Naive thymus-derived CD4-positive, alpha-beta T cell (primary cell): Measurements from ENCODE around the gene DNAJB13. TPM values are rescaled to one million over a fixed set of nuclear protein-coding genes. Genes with fewer than 3 reads are reported as not detected.

Experiments
- ATAC-seq: fragments of 150-1000 bp; cut with Tn5 transposase; 2 replicates; pipeline ENCODE4 v1.10.0; 2021; ENCODE audit warnings: mild to moderate bottlenecking, moderate library complexity
- CTCF ChIA-PET: fragments of 350-600 bp; sonication (Branson Sonifier 250); formaldehyde crosslinking; loops from one replicate; lab custom pipeline; 2021; ENCODE audit warnings: antibody characterized with exemption; lab: Charles Lee
- POLR2A ChIA-PET: fragments of 350-600 bp; sonication (Branson Sonifier 250); formaldehyde crosslinking; loops from one replicate; lab custom pipeline; 2021; ENCODE audit warnings: antibody characterized with exemption, inconsistent platforms; lab: Charles Lee
- DNase-seq, 9 donors: peaks; one replicate each; pipeline versions ENCODE4 v3.0.0 to v3.0.0-alpha.2; 2020 to 2022; ENCODE audit warnings: mixed read lengths in 1 of 9
- H3K27ac ChIP-seq: one replicate; pipeline ENCODE4 v1.7.0; 2013; ENCODE audit warnings: mild to moderate bottlenecking, low read depth, low read length, moderate library complexity
- H3K27me3 ChIP-seq, 2 donors: one replicate each; pipeline ENCODE4 v1.7.0; 2013; ENCODE audit warnings: low read length in 2 of 2, mild to moderate bottlenecking in 2 of 2, moderate library complexity in 2 of 2; ENCODE audit not compliant: control insufficient read depth in 2 of 2, insufficient read depth in 2 of 2
- H3K36me3 ChIP-seq, 3 experiments: 1 replicate in 2 of 3; 2 replicates in 1 of 3; pipeline ENCODE4 v1.7.0; 2013; ENCODE audit warnings: low read length in 3 of 3, mild to moderate bottlenecking in 3 of 3, moderate library complexity in 1 of 3; ENCODE audit not compliant: insufficient read depth in 3 of 3, control insufficient read depth in 2 of 3
- H3K4me1 ChIP-seq, 2 donors: one replicate each; pipeline ENCODE4 v1.7.0; 2013; ENCODE audit warnings: low read length in 2 of 2, mild to moderate bottlenecking in 2 of 2, moderate library complexity in 1 of 2; ENCODE audit not compliant: control insufficient read depth in 2 of 2, insufficient read depth in 2 of 2
- H3K4me3 ChIP-seq: 2 replicates; pipeline ENCODE4 v1.7.0; 2013; ENCODE audit warnings: mild to moderate bottlenecking, low read length
- H3K9me3 ChIP-seq, 3 experiments: 1 replicate in 2 of 3; 2 replicates in 1 of 3; pipeline ENCODE4 v1.7.0; 2013; ENCODE audit warnings: low read length in 3 of 3; ENCODE audit not compliant: control insufficient read depth in 2 of 3
- H3K27ac Mint-ChIP-seq, 9 donors: one replicate each; pipeline ENCODE4 v1.8.0; 2020 to 2022; ENCODE audit warnings: mixed read lengths in 9 of 9, mild to moderate bottlenecking in 8 of 9, moderate library complexity in 5 of 9, inconsistent platforms in 2 of 9
- H3K27me3 Mint-ChIP-seq, 5 donors: one replicate each; pipeline ENCODE4 v1.8.0; 2021 to 2022; ENCODE audit warnings: mixed read lengths in 5 of 5, mild to moderate bottlenecking in 1 of 5
- H3K36me3 Mint-ChIP-seq, 5 donors: one replicate each; pipeline ENCODE4 v1.8.0; 2020 to 2022; ENCODE audit warnings: mixed read lengths in 5 of 5, mild to moderate bottlenecking in 3 of 5, inconsistent platforms in 1 of 5
- H3K4me1 Mint-ChIP-seq, 7 donors: one replicate each; pipeline ENCODE4 v1.8.0; 2020 to 2022; ENCODE audit warnings: mixed read lengths in 7 of 7, mild to moderate bottlenecking in 3 of 7, inconsistent platforms in 1 of 7
- H3K4me3 Mint-ChIP-seq, 10 donors: one replicate each; pipeline ENCODE4 v1.8.0; 2020 to 2022; ENCODE audit warnings: mild to moderate bottlenecking in 10 of 10, mixed read lengths in 10 of 10, moderate library complexity in 6 of 10, inconsistent platforms in 2 of 10
- H3K9me3 Mint-ChIP-seq, 11 donors: one replicate each; pipeline ENCODE4 v1.8.0; 2020 to 2022; ENCODE audit warnings: mixed read lengths in 11 of 11, mild to moderate bottlenecking in 4 of 11, inconsistent platforms in 1 of 11, moderate library complexity in 1 of 11
- intact Hi-C, 2 donors: fragments of 100-400 bp; cut with micrococcal nuclease; formaldehyde crosslinking; loops; one replicate each; pipeline ENCODE4 v1.15.1; 2023
- polyA plus RNA-seq, 2 donors: library from polyadenylated mRNA; unstranded; fragments of 300-500 nt; fragmentation: Illumina TruSeq; gene quantifications; one replicate each; pipeline ENCODE4 v1.2.3, GENCODE V29; 2021
- total RNA-seq, 6 experiments: library from RNA in 5 of 6; stranded (reverse) in 5 of 6; gene quantifications; 1 replicate in 5 of 6; 2 replicates in 1 of 6; pipeline ENCODE4 v1.2.3 and lab custom pipeline; 2021 to 2026

DNAJB13 gene
- total and polyA plus RNA-seq, 7 experiments from 2014 or later = 0.19 to 0.73 (median 0.44) TPM; not detected in 1

DNA sequence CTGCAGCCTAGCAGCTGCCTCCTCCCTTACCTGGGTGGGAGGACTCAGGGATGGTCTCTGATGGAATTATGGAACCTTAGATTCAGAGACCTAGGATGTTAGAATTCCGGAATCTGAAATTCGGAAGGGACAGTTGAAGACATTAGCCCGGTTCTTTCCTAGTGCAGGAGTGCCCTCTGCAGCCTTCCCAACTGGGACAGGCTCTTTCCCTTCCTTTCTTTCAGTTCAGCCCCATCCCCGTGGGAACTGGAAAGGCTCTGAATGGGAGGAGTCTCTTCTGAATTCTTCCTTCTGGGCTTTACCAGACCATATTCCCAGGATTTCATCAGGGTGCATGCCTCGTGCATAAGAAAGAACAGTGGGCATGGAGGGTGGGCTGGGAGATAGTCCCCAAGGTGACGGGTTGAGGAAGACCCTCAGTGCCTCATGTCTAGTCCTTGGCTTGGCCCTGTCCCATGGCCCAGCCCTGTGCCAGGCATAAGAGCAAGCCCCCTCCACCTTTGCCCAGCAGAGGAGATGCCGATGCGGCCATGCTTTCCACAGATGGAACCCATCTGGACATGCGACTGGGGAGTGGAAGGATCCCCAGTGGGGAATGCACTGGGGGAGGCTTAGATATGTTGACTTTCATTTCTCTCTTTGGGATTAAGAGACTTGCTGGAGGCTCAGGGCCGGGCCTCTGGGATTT lies 14.4 kb downstream of the DNAJB13 start:
- intact Hi-C loops = loop anchor here (2.0 to 10.0 kb wide), 5 partner anchors 30 to 290 kb away; no protein-coding TSS in a partner anchor
- H3K9me3 Mint-ChIP-seq = peaks cover 0 to 4% (median 0%) of the 10 kb centered on the region in 11 donors
- ChIA-PET POLR2A (interaction anchor here (0.6 to 26.2 kb wide), 9 partner anchors 9 to 206 kb away, joined by 3 to 1403 read pairs (median 4); partner anchors contain the start of genes C2CD3, PPME1, UCP2 and UCP3), CTCF (interaction anchor here (0.6 to 6.6 kb wide), 7 partner anchors 16 to 136 kb away, joined by 3 to 50 read pairs (median 10); partner anchors contain the start of gene UCP2)
- H3K4me1 Mint-ChIP-seq = peaks cover 29 to 56% (median 43%) of the 10 kb centered on the region in 7 donors
- no peak for ATAC-seq
- peak overlapping the region in 8 of 9 donors; percentile 36 to 86 (median 74) for H3K27ac Mint-ChIP-seq
- Histone ChIP-seq H3K27ac (no peak overlapping the region), H3K9me3 (no peaks in the 10 kb centered on the region), H3K27me3 (no peaks in the 10 kb centered on the region), H3K36me3 (no peaks in the 10 kb centered on the region), H3K4me3 (no peak overlapping the region), H3K4me1 (peaks cover 40 to 50% of the 10 kb centered on the region in 2 donors)
- H3K4me3 Mint-ChIP-seq = peak overlapping the region in 5 of 10 donors; percentile 18 to 59 (median 47)
- peaks cover 0 to 2% (median 0%) of the 10 kb centered on the region in 5 donors for H3K36me3 Mint-ChIP-seq
- DNase-seq = no peak
- no peaks in the 10 kb centered on the region for H3K27me3 Mint-ChIP-seq

DNA sequence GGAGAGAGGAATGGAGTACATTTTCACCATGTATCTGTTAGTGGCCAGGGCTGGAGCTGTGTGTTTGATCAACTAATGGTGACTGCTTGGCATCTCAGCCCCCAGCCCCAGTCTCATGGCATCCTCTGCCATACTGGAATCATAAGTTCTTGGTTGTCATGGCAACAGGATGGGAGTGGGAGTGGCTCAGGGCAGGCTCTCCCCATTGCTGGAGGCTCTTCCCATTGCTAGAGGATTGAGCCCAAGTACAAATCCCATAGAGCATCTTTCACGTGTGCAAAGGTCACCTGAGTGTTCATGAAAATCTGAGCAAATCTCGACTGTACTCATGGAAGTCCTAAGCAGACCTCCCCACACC lies 14.9 kb downstream of the DNAJB13 start:
- Histone ChIP-seq H3K27ac (peak overlapping the region; percentile 44), H3K4me1 (peaks cover 46 to 54% of the 10 kb centered on the region in 2 donors), H3K27me3 (no peaks in the 10 kb centered on the region), H3K4me3 (no peak overlapping the region), H3K36me3 (no peaks in the 10 kb centered on the region), H3K9me3 (no peaks in the 10 kb centered on the region)
- Mint-ChIP-seq H3K27me3 (no peaks in the 10 kb centered on the region), H3K27ac (peak overlapping the region in 8 of 9 donors; percentile 19 to 91 (median 75)), H3K9me3 (peaks cover 0 to 4% (median 0%) of the 10 kb centered on the region in 11 donors), H3K36me3 (peaks cover 0 to 2% (median 0%) of the 10 kb centered on the region in 5 donors), H3K4me3 (peak overlapping the region in 2 of 10 donors; percentile 10 to 17), H3K4me1 (peaks cover 32 to 62% (median 46%) of the 10 kb centered on the region in 7 donors)
- no peak for ATAC-seq
- ChIA-PET CTCF (interaction anchor here (1.2 to 6.6 kb wide), 6 partner anchors 14 to 123 kb away, joined by 3 to 50 read pairs (median 9); no protein-coding TSS in a partner anchor), POLR2A (interaction anchor here (0.6 to 26.2 kb wide), 6 partner anchors 25 to 205 kb away, joined by 3 to 1403 read pairs (median 4); partner anchors contain the start of genes C2CD3, PPME1, UCP2 and UCP3)
- intact Hi-C loops = loop anchor here (2.0 to 10.0 kb wide), 5 partner anchors 29 to 289 kb away; no protein-coding TSS in a partner anchor
- no peak for DNase-seq

DNA sequence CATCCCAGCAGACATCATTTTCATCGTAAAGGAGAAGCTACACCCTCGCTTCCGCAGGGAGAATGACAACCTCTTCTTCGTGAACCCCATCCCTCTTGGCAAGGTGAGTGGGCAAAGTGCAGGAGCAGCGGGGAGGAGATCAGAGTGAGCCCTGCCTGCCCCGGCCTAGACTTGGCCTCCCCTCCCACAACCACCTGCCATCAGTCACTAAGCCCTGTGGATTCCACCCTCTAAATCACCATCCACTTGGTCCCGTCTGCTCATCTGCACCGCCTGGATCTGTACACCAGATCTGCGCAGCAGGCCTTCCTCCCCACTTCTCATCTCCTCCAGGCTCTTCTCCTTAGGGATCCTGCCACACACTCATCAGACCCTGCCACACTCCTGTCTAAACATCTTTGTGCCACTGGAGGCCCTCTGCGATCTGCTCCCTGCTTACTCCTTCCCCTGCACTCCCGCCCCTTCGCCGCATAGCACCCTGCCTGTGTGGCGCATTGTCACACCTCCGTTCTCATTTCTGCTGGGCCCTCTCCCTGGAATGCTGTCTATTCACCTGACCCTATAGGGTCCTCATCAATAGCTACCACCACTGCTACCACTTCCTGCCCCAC lies 17.6 kb downstream of the DNAJB13 start:
- DNase-seq (no peak), ATAC-seq (no peak)
- POLR2A ChIA-PET = interaction anchor here (1.5 to 26.2 kb wide), 4 partner anchors 23 to 48 kb away, joined by 4 to 1403 read pairs (median 106); partner anchors contain the start of genes UCP2 and UCP3
- H3K4me3 Mint-ChIP-seq = peak overlapping the region in 9 of 10 donors; percentile 2 to 79 (median 57)
- peaks cover 0 to 5% (median 0%) of the 10 kb centered on the region in 5 donors for H3K36me3 Mint-ChIP-seq
- no peaks in the 10 kb centered on the region for H3K27me3 ChIP-seq
- peaks cover 47 to 89% (median 69%) of the 10 kb centered on the region in 7 donors for H3K4me1 Mint-ChIP-seq
- CTCF ChIA-PET = interaction anchor here (1.4 to 6.6 kb wide), 3 partner anchors 11 to 66 kb away, joined by 3 to 50 read pairs (median 9); no protein-coding TSS in a partner anchor
- H3K4me3 ChIP-seq = no peak overlapping the region
- H3K27ac ChIP-seq = peak overlapping the region; percentile 73
- H3K27me3 Mint-ChIP-seq = no peaks in the 10 kb centered on the region
- peak overlapping the region; percentile 56 to 100 (median 98) for H3K27ac Mint-ChIP-seq
- peaks cover 69 to 80% of the 10 kb centered on the region in 2 donors for H3K4me1 ChIP-seq
- peaks cover 0 to 4% (median 0%) of the 10 kb centered on the region in 11 donors for H3K9me3 Mint-ChIP-seq
- intact Hi-C loops = loop anchor here in 1 of 2 donors (10.0 kb wide), 1 partner anchor 266 kb away; no protein-coding TSS in a partner anchor
- no peaks in the 10 kb centered on the region for H3K9me3 ChIP-seq
- no peaks in the 10 kb centered on the region for H3K36me3 ChIP-seq

DNA sequence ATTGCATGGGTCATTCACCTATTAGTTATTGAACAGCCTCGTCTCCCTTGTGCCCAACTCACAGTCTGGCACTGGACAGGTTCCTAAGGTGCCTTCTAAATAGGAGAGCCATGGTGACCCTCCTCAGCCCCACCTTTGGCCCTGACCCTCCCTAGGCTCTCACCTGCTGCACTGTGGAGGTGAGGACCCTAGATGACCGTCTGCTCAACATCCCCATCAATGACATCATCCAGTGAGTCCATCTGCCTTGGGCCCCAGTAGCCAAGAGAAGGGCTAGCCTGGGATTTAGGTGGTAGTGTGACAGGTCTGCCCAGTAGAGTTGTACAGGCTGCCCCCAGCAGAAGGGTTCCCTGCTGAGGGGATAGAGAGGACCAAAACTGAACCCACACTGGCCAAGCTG lies 18.3 kb downstream of the DNAJB13 start:
- H3K4me3 Mint-ChIP-seq = peak overlapping the region in 9 of 10 donors; percentile 2 to 77 (median 55)
- peaks cover 73 to 84% of the 10 kb centered on the region in 2 donors for H3K4me1 ChIP-seq
- ChIA-PET CTCF (interaction anchor here (1.2 to 3.2 kb wide), 4 partner anchors 11 to 45 kb away, joined by 3 to 11 read pairs (median 8); no protein-coding TSS in a partner anchor), POLR2A (interaction anchor here (1.1 to 26.2 kb wide), 7 partner anchors 9 to 430 kb away, joined by 3 to 1403 read pairs (median 34); partner anchors contain the start of genes PGM2L1, UCP2 and UCP3)
- H3K27ac ChIP-seq = peak overlapping the region; percentile 73
- no peaks in the 10 kb centered on the region for H3K27me3 ChIP-seq
- peaks cover 0 to under 1% (median 0%) of the 10 kb centered on the region in 3 experiments for H3K36me3 ChIP-seq
- H3K36me3 Mint-ChIP-seq = peaks cover 0 to 9% (median 1%) of the 10 kb centered on the region in 5 donors
- H3K27me3 Mint-ChIP-seq = no peaks in the 10 kb centered on the region
- ATAC-seq (no peak), DNase-seq (no peak)
- no peaks in the 10 kb centered on the region for H3K9me3 ChIP-seq
- intact Hi-C loops = loop anchor here in 1 of 2 donors (10.0 kb wide), 1 partner anchor 266 kb away; no protein-coding TSS in a partner anchor
- H3K4me3 ChIP-seq = peak overlapping the region; percentile 17
- peak overlapping the region; percentile 79 to 100 (median 98) for H3K27ac Mint-ChIP-seq
- peaks cover 50 to 91% (median 72%) of the 10 kb centered on the region in 7 donors for H3K4me1 Mint-ChIP-seq
- peaks cover 0 to 4% (median 0%) of the 10 kb centered on the region in 11 donors for H3K9me3 Mint-ChIP-seq

DNA sequence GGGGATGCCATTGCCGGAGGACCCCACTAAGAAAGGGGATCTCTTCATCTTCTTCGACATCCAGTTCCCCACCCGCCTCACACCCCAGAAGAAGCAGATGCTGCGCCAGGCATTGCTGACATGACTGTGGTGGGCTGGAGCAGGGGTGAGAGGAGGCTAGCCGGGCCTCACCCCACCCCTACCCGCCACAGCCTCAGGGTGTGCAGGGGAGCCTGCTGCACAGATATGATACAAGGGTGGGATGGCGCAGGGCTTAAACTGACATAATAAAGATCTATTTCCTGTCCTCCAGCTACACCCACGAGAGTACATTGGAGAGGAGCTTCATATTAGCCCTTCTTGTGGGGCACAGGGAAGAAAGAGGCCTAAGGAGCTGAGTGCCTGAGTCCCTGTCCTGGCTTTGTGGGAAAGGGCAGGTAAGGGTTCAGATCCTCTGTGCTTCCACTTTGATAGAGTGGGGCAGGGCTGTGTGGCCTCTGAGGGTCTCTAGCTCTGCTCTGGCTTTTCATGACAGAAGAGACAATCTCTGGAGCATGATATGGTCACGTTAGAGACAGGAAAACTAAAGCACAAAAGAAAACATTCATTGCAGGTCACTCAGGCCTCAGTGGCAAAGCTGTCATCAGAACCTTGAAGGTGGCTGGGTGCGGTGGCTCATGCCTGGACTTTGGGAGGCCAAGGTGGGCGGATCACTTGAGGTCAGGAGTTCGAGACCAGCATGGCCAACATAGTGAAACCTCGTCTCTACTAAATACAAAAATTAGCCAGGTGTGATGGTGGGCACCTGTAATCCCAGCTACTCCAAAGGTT lies 19.4 kb downstream of the DNAJB13 start:
- POLR2A ChIA-PET = interaction anchor here (0.6 to 26.2 kb wide), 15 partner anchors 10 to 428 kb away, joined by 3 to 1403 read pairs (median 5); partner anchors contain the start of genes C2CD3, PGM2L1, PPME1 and UCP2
- Histone ChIP-seq H3K4me3 (peak overlapping the region; percentile 17), H3K27ac (peak overlapping the region; percentile 73), H3K9me3 (no peaks in the 10 kb centered on the region), H3K27me3 (no peaks in the 10 kb centered on the region), H3K4me1 (peaks cover 75 to 88% of the 10 kb centered on the region in 2 donors), H3K36me3 (peaks cover 0 to 12% (median 4%) of the 10 kb centered on the region in 3 experiments)
- H3K27ac Mint-ChIP-seq = peak overlapping the region; percentile 79 to 100 (median 98)
- peak in 3 of 9 donors; percentile 35 to 43 (median 42) for DNase-seq
- H3K27me3 Mint-ChIP-seq = no peaks in the 10 kb centered on the region
- H3K9me3 Mint-ChIP-seq = peaks cover 0 to 4% (median 0%) of the 10 kb centered on the region in 11 donors
- peak; percentile 30 for ATAC-seq
- intact Hi-C loops = loop anchor here in 1 of 2 donors (1.0 to 10.0 kb wide), 2 partner anchors 35 to 265 kb away; no protein-coding TSS in a partner anchor
- peaks cover 55 to 91% (median 77%) of the 10 kb centered on the region in 7 donors for H3K4me1 Mint-ChIP-seq
- CTCF ChIA-PET = interaction anchor here (0.8 to 3.2 kb wide), 9 partner anchors 10 to 82 kb away, joined by 3 to 11 read pairs (median 4); no protein-coding TSS in a partner anchor
- peak overlapping the region in 9 of 10 donors; percentile 14 to 73 (median 57) for H3K4me3 Mint-ChIP-seq
- H3K36me3 Mint-ChIP-seq = peaks cover under 1 to 19% (median 12%) of the 10 kb centered on the region in 5 donors
